KMS-11 (cell line): ENCODE measurements around the gene CDH9.

Source experiments
- H2AFZ ChIP-seq: fragments of 200-600 bp; sonication (generic); 2 replicates; pipeline ENCODE4 v1.6.1; 2016; ENCODE audit warnings: antibody characterized with exemption, mixed run types, low read depth
- H3K27ac ChIP-seq: fragments of 200-600 bp; sonication (generic); 2 replicates; pipeline ENCODE4 v1.6.1; 2016; ENCODE audit warnings: mild to moderate bottlenecking, mixed run types
- H3K27me3 ChIP-seq: fragments of 200-600 bp; sonication (generic); 2 replicates; pipeline ENCODE4 v1.6.1; 2017; ENCODE audit warnings: mild to moderate bottlenecking, low read depth, mixed run types, moderate library complexity; ENCODE audit not compliant: insufficient read depth
- H3K36me3 ChIP-seq: fragments of 200-600 bp; sonication (generic); 2 replicates; pipeline ENCODE4 v1.6.1; 2017; ENCODE audit warnings: mild to moderate bottlenecking, mixed run types; ENCODE audit not compliant: insufficient read depth
- H3K4me1 ChIP-seq: fragments of 200-600 bp; sonication (generic); 2 replicates; pipeline ENCODE4 v1.6.1; 2016; ENCODE audit warnings: mild to moderate bottlenecking, low read depth, mixed run types; ENCODE audit not compliant: poor library complexity, severe bottlenecking
- H3K4me2 ChIP-seq: fragments of 200-600 bp; sonication (generic); 2 replicates; pipeline ENCODE4 v1.7.0; 2016; ENCODE audit warnings: mild to moderate bottlenecking, mixed run types
- H3K4me3 ChIP-seq: fragments of 200-600 bp; sonication (generic); IDR thresholded peaks from 2 replicates; pipeline ENCODE4 v1.6.1; 2017; ENCODE audit warnings: low read depth, low read length, mixed read lengths; ENCODE audit not compliant: insufficient read depth
- H3K79me2 ChIP-seq: fragments of 200-600 bp; sonication (generic); 2 replicates; pipeline ENCODE4 v1.6.1; 2016; ENCODE audit warnings: low read depth, mixed run types; ENCODE audit not compliant: insufficient read depth
- H3K9ac ChIP-seq: fragments of 200-600 bp; sonication (generic); 2 replicates; pipeline ENCODE4 v1.6.1; 2016; ENCODE audit warnings: mild to moderate bottlenecking, mixed run types
- H4K20me1 ChIP-seq: fragments of 200-600 bp; sonication (generic); 2 replicates; pipeline ENCODE4 v1.6.1; 2016; ENCODE audit warnings: mild to moderate bottlenecking, mixed run types; ENCODE audit not compliant: insufficient read depth
- TF ChIP-seq, protein P1 (sequence below): fragments of 200-600 bp; sonication (generic); conservative IDR thresholded peaks from 2 replicates; pipeline ENCODE4 v1.6.1; 2017; ENCODE audit warnings: low read depth, mild to moderate bottlenecking, antibody characterized with exemption, low read length, moderate library complexity, mixed read lengths

Gene CDH9

DNA sequence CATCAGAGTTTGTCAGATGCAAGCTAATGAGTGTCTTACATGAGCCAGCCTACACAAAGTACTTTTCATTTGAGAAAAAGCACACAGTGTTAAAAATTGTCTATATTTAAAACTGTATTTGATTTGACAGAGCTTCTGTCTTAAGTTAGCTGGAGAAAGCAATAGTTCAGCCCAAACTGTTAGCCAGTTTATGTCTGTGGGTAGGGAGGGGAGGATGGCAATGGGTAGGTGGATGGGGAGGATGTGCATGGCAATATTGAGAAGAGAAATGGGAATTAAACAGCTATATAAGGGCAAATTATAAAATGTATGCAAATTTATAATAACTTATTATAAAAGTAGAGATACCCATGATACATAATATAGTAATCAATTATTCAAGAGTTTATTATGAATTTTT is 31.3 kb downstream of the CDH9 start:
- Histone ChIP-seq H3K27me3 (no peaks in the 10 kb centered on the region), H2AFZ (no peak overlapping the region), H3K4me2 (no peak overlapping the region), H3K27ac (no peak overlapping the region), H3K4me3 (no peak overlapping the region), H3K4me1 (no peaks in the 10 kb centered on the region), H3K79me2 (no peaks in the 10 kb centered on the region), H3K9ac (no peak overlapping the region), H4K20me1 (no peaks in the 10 kb centered on the region), H3K36me3 (no peaks in the 10 kb centered on the region)
- TF ChIP-seq, protein P1, sequence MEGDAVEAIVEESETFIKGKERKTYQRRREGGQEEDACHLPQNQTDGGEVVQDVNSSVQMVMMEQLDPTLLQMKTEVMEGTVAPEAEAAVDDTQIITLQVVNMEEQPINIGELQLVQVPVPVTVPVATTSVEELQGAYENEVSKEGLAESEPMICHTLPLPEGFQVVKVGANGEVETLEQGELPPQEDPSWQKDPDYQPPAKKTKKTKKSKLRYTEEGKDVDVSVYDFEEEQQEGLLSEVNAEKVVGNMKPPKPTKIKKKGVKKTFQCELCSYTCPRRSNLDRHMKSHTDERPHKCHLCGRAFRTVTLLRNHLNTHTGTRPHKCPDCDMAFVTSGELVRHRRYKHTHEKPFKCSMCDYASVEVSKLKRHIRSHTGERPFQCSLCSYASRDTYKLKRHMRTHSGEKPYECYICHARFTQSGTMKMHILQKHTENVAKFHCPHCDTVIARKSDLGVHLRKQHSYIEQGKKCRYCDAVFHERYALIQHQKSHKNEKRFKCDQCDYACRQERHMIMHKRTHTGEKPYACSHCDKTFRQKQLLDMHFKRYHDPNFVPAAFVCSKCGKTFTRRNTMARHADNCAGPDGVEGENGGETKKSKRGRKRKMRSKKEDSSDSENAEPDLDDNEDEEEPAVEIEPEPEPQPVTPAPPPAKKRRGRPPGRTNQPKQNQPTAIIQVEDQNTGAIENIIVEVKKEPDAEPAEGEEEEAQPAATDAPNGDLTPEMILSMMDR: no peak

DNA sequence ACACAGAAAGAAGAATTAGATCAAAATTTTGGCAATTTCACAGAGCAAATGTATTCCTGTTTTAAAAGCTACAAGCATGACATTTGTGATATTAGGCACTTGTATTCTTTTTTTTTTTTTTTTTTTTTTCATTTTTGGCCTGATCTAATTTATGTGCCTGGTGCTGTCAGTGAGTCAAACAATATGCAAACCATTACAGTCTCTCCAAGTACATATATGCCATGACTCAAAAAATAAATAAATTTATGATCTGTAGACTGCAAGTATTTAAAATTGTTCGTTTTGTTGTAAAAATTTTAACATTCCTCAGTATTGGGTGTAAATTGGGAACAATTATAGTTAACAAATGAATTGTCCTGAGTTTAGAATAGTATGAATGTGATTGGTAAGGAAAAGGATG is 51.4 kb downstream of the CDH9 start:
- H3K4me3 ChIP-seq: no peak overlapping the region
- no peaks in the 10 kb centered on the region for H3K4me1 ChIP-seq
- H3K36me3 ChIP-seq: no peaks in the 10 kb centered on the region
- no peaks in the 10 kb centered on the region for H3K27me3 ChIP-seq
- no peaks in the 10 kb centered on the region for H4K20me1 ChIP-seq
- H2AFZ ChIP-seq: no peak overlapping the region
- TF ChIP-seq, protein P1: no peak
- no peak overlapping the region for H3K27ac ChIP-seq
- H3K4me2 ChIP-seq: no peak overlapping the region
- no peak overlapping the region for H3K9ac ChIP-seq
- no peaks in the 10 kb centered on the region for H3K79me2 ChIP-seq

DNA sequence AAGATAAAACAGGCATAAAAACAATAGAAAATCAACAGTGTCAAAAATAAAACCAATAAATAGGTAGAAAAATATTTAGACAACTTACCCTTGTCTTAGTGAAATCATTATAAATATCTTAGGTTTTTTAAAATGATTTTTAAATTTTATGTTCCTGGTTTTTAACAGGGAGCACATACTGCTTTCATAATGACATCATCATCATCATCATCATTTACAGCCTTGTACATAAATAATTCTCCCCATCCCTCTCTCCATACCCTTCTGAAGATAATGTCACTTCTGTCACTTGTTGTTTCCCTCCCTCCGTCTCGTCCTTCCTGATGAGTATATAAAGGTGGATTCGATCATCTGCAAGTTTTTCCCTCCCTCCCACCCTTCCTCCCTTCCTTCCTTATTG is 56.6 kb downstream of the CDH9 start:
- Histone ChIP-seq H2AFZ (no peak overlapping the region), H3K36me3 (no peaks in the 10 kb centered on the region), H3K4me1 (no peaks in the 10 kb centered on the region), H3K9ac (no peak overlapping the region), H3K79me2 (no peaks in the 10 kb centered on the region), H3K27me3 (no peaks in the 10 kb centered on the region), H3K27ac (no peak overlapping the region), H3K4me3 (no peak overlapping the region), H4K20me1 (no peaks in the 10 kb centered on the region), H3K4me2 (no peak overlapping the region)
- TF ChIP-seq, protein P1: no peak

DNA sequence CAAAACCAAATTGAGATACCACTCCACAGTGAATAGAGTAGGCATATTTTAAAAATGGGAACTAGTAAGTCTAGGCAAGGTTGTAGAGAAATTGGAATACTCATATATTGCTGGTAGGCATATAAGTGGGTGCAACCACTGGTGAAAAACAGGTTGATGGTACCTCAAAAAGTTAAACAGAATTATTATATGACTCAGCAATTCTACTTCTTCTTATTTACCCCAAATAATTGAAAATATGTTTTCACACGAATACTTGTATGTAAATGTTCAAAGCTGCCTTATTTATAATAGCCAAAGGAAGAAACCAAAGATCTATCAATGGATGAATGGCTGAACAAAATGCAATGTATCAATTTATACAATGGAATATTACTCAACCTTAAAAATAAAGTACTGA is 79.1 kb downstream of the CDH9 start:
- Histone ChIP-seq H3K4me1 (no peaks in the 10 kb centered on the region), H2AFZ (no peak overlapping the region), H3K9ac (no peak overlapping the region), H3K79me2 (no peaks in the 10 kb centered on the region), H3K27me3 (no peaks in the 10 kb centered on the region), H3K4me3 (no peak overlapping the region), H3K27ac (no peak overlapping the region), H3K4me2 (no peak overlapping the region), H3K36me3 (no peaks in the 10 kb centered on the region), H4K20me1 (no peaks in the 10 kb centered on the region)
- TF ChIP-seq, protein P1: no peak

DNA sequence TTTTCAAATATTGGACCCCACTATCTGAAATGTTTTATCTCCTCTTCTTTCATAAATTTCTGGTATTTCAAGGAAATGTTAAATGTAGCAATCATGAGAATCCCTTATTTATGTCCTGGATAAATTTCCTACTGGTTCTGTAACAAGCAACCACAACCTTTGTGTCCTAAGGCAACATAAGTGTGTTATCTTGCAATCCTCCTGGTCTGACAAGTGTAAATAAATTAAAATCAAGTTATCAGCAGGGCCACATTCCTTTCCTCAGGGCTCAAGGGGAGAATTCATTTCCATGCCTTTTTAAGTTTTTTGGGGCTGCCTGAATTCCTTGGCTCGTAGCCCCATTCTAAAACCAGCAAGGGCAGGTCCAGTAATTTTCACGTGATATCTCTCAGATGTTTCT is 83.2 kb downstream of the CDH9 start:
- TF ChIP-seq, protein P1: no peak

More for the DNA sequence above, 83.2 kb downstream of the CDH9 start:
- H3K9ac ChIP-seq: no peak overlapping the region
- no peak overlapping the region for H3K4me3 ChIP-seq
- no peaks in the 10 kb centered on the region for H3K27me3 ChIP-seq
- H3K36me3 ChIP-seq: no peaks in the 10 kb centered on the region
- no peak overlapping the region for H2AFZ ChIP-seq
- H3K4me2 ChIP-seq: no peak overlapping the region
- no peaks in the 10 kb centered on the region for H3K4me1 ChIP-seq
- H3K27ac ChIP-seq: no peak overlapping the region
- H3K79me2 ChIP-seq: no peaks in the 10 kb centered on the region
- H4K20me1 ChIP-seq: no peaks in the 10 kb centered on the region
